ENCODE measurements around the gene ZNF865. TPM values are rescaled to one million over a fixed set of nuclear protein-coding genes. Genes with fewer than 3 reads are reported as not detected.

The ZNF865 gene
- total and polyA plus RNA-seq, 9 donors = 0.42 to 20.9 (median 16.5) TPM

DNA sequence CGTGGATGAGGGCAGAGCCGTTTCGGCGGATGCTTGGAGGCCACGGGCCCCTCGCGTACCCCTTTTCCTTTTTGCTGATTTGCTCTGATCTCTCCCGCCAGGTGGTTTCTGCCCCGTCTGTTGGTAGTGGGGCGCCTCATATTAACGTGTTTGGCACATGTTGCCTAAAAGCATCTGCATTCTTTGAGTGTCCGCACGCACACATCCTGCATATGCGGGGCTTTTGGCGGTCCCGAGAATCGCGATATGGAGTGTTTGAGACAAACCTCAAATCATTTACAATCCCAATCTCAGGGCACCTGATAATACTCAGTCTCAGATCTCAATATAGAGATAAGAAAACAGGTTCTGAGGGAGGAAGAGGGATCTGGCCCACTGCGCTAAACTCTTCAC is 50.2 kb downstream of the ZNF865 start:
- H3K27ac ChIP-seq = peak overlapping the region; percentile 91 to 99
- TF ChIP-seq CTCF (IDR thresholded peaks at IDR 0.05) = no peak
- no peak for TF ChIP-seq POLR2A (IDR thresholded peaks at IDR 0.05)
- TF ChIP-seq EP300 (IDR thresholded peaks at IDR 0.05) = no peak
- intact Hi-C loops (cut with DNase I) = no loop called here
- 0 to 1% (median 1%) methylated on average over 19 of the region's 19 CpGs for WGBS, 3 donors
- H3K9me3 ChIP-seq = no peaks in the 10 kb centered on the region
- DNase-seq = no peak
- H3K4me1 ChIP-seq (ENCODE audit: insufficient read depth) = peaks cover 19% of the 10 kb centered on the region
- H3K4me3 ChIP-seq = peak overlapping the region; percentile 98
- no peaks in the 10 kb centered on the region for H3K27me3 ChIP-seq
- H3K36me3 ChIP-seq = no peaks in the 10 kb centered on the region

- 35 to 45% (median 44%) methylated on average over 7 of the region's 7 CpGs for WGBS, 3 donors
- intact Hi-C loops (cut with DNase I) = no loop called here
- no peak overlapping the region for H3K27ac ChIP-seq
Measured at GRCh38 chr19:55656552-55656951, 51.1 kb downstream of the ZNF865 start.

DNA sequence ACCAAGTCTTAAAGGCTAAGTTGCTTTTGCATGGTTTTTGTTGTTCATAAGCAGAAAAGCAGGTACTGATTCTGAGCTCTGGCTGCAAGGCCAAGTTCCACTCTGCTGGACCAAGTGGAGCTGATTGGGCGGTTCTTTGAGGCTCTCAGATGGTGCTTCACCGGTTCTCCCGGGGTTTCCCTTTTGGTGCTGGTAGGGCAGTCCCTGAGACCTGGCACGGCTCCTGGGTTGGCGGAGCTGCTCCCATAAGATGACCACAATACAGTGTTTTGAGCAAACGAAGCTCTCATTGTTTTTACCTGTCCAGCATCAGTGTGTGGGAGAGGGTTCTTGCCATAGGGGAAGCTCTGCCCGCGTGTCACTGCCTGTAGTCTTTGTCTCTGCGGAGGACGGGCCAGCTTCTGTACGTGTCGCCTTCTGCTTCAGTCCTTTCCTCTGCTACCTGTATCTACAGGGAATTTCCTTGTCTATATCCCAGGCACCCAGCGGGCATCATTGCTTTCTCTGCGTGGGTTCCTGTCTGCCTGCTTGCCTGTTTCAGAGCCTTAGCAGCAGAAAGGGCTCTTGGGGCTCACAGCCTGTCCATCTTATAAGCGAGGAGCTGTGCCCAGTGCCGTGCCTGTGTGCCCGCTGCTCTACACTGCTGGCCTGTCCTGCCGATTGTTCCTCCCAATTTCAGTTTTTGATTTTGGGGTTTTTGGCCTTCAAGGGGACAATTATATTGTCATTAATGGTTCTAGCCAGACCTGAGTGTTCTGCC is 51.7 kb downstream of the ZNF865 start:
- H3K36me3 ChIP-seq = no peaks in the 10 kb centered on the region
- peak in 1 of 5 donors; percentile 48 for DNase-seq
- intact Hi-C loops (cut with DNase I) = no loop called here
- peak overlapping the region; percentile 98 for H3K4me3 ChIP-seq
- H3K4me1 ChIP-seq (ENCODE audit: insufficient read depth) = peaks cover 19% of the 10 kb centered on the region
- no peaks in the 10 kb centered on the region for H3K27me3 ChIP-seq
- H3K9me3 ChIP-seq = no peaks in the 10 kb centered on the region
- 19 to 41% (median 23%) methylated on average over 18 of the region's 18 CpGs for WGBS, 3 donors
- no peak overlapping the region for H3K27ac ChIP-seq
- TF ChIP-seq POLR2A (IDR thresholded peaks at IDR 0.05) = no peak
- TF ChIP-seq EP300 (IDR thresholded peaks at IDR 0.05) = no peak
- no peak for TF ChIP-seq CTCF (IDR thresholded peaks at IDR 0.05)

More at GRCh38 chr19:55656552-55656951, 51.1 kb downstream of the ZNF865 start:
- H3K4me1 ChIP-seq (ENCODE audit: insufficient read depth) = peaks cover 19% of the 10 kb centered on the region
- no peaks in the 10 kb centered on the region for H3K27me3 ChIP-seq
- no peaks in the 10 kb centered on the region for H3K9me3 ChIP-seq
- TF ChIP-seq POLR2A (IDR thresholded peaks at IDR 0.05) (no peak), CTCF (IDR thresholded peaks at IDR 0.05) (no peak), EP300 (IDR thresholded peaks at IDR 0.05) (no peak)
- H3K36me3 ChIP-seq = no peaks in the 10 kb centered on the region
- DNase-seq = no peak
- peak overlapping the region; percentile 98 for H3K4me3 ChIP-seq

GRCh38 chr19:55658846-55659459 is 53.5 kb downstream of the ZNF865 start:
- peak in 1 of 5 donors; percentile 27 for DNase-seq
- H3K9me3 ChIP-seq = no peaks in the 10 kb centered on the region
- no peak overlapping the region for H3K27ac ChIP-seq
- no peak overlapping the region for H3K4me3 ChIP-seq
- H3K27me3 ChIP-seq = no peaks in the 10 kb centered on the region
- H3K4me1 ChIP-seq (ENCODE audit: insufficient read depth) = peaks cover 18% of the 10 kb centered on the region
- intact Hi-C loops (cut with DNase I) = no loop called here
- WGBS, 3 donors = 78 to 90% (median 81%) methylated on average over 37 of the region's 37 CpGs
- H3K36me3 ChIP-seq = no peaks in the 10 kb centered on the region
- no peak for TF ChIP-seq POLR2A (IDR thresholded peaks at IDR 0.05)

DNA sequence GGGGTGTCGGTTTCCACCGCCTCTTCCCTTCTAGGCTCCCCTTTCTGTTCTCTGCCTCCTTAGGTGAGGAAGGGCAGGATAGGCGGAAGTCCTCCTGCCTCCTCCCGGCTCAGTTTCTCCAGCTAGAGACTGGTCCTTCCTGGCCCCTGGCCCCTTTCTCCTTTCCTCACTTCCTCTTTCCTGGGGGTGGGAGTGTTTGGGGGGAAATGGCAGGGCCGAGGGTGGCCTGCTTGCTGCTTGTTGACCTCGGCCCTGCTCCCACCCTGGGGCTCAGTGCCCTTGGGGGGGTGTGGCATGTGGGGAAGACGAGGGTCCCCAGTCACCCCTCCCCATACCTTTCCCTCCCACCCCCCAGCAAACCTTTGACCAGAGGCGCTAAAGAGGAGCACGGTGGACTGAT is 54.4 kb downstream of the ZNF865 start:
- no peaks in the 10 kb centered on the region for H3K9me3 ChIP-seq
- no peak overlapping the region for H3K4me3 ChIP-seq
- intact Hi-C loops (cut with DNase I) = no loop called here
- TF ChIP-seq EP300 (IDR thresholded peaks at IDR 0.05) (no peak), CTCF (IDR thresholded peaks at IDR 0.05) (no peak), POLR2A (IDR thresholded peaks at IDR 0.05) (no peak)
- H3K27ac ChIP-seq = no peak overlapping the region
- 60 to 73% (median 63%) methylated on average over 9 of the region's 9 CpGs for WGBS, 3 donors
- no peaks in the 10 kb centered on the region for H3K27me3 ChIP-seq
- no peaks in the 10 kb centered on the region for H3K36me3 ChIP-seq
- H3K4me1 ChIP-seq (ENCODE audit: insufficient read depth) = peaks cover 18% of the 10 kb centered on the region
- peak in 1 of 5 donors; percentile 20 for DNase-seq

Measured in ovary (tissue), 9 donors.